Measurements from ENCODE around the gene CIB4. TPM values are rescaled to one million over a fixed set of nuclear protein-coding genes. Genes with fewer than 3 reads are reported as not detected.

The CIB4 gene
- total and polyA plus RNA-seq, 2 donors (not counting 1 experiment from before 2014, with no cell fraction given): not detected

DNA sequence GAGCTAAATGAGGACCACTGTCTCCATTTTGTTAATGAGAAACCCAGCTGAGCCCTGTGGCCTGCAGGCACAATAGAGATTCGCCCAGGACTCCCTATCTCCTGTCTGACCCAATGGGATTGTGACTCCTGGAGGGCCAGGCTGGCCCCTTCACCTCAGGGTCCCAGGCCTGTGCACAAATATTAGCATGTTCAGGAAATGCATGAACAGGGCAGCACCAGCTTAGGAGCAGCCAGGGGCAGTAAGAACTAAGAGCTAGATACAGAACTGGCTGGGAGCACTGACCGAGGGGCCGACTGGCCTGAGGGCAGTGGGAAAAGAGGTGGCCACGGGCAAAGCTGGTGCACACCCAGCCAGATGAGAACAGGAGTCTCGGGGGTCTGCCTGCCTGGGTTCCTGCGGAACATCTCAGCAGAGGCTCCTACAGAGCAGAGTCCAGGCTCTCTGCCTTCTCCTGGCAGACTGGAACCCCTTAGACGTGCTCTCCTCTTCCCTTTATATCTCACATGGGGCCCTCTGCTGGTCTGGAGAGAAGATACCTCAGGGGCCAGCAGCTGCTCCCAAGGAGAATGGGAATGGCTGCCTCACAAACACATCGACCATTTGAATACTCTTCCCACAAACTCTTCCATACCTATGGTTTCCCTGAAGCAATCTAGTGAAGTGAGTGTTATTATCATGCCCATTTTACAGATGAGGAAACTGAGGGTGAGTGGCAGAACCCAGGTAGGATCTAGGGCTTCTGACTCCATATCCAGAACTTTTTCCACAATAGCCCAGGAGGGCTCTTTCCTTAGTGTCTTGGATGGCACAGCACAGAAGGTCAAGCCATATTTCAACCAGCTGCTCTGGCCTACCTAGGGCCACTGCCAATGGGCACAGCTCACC, 85.7 kb downstream of the CIB4 start:
- no peak for ATAC-seq (ENCODE audit: low read depth)
- H3K27me3 ChIP-seq (replicated peaks in 1 of 4; ENCODE audit: control extremely low read depth in 1 of 4, control insufficient read depth in 3 of 4, insufficient read depth in 4 of 4, low read length in 3 of 4): peaks cover 0 to 16% (median 3%) of the 10 kb centered on the region in 4 experiments
- H3K79me2 ChIP-seq (ENCODE audit: control insufficient read depth, insufficient read depth, low read length): no peaks in the 10 kb centered on the region
- no peak overlapping the region for H3K4me3 ChIP-seq (ENCODE audit: control extremely low read depth in 1 of 5, extremely low read depth in 1 of 5, insufficient read depth in 1 of 5, low read depth in 2 of 5, low read length in 4 of 5)
- Mint-ChIP-seq H3K27ac (no peak overlapping the region), H3K4me3 (no peak overlapping the region), H3K27me3 (peaks cover 63% of the 10 kb centered on the region), H3K4me1 (no peaks in the 10 kb centered on the region), H3K9me3 (ENCODE audit: insufficient read depth) (no peaks in the 10 kb centered on the region)
- H3K27ac ChIP-seq (ENCODE audit: low read length in 2 of 2): no peak overlapping the region
- no peak overlapping the region for H3K4me2 ChIP-seq (replicated peaks; ENCODE audit: low read depth, low read length, poor library complexity, severe bottlenecking)
- H3K36me3 ChIP-seq (replicated peaks in 1 of 2; ENCODE audit: control extremely low read depth in 1 of 2, control insufficient read depth in 1 of 2, extremely low read depth in 1 of 2, insufficient read depth in 2 of 2, low read length in 1 of 2): no peaks in the 10 kb centered on the region
- H3K4me1 ChIP-seq (ENCODE audit: control insufficient read depth in 2 of 2, insufficient read depth in 2 of 2, low read length in 2 of 2): no peaks in the 10 kb centered on the region
- POLR2A ChIA-PET: no interaction called here
- CTCF ChIA-PET: no interaction called here
- 88% methylated on average over 6 of the region's 8 CpGs for WGBS (ENCODE audit: insufficient coverage)
- no peak overlapping the region for H2AFZ ChIP-seq (ENCODE audit: insufficient read depth, low read depth, low read length, poor library complexity, severe bottlenecking)
- no peaks in the 10 kb centered on the region for H4K20me1 ChIP-seq (ENCODE audit: control insufficient read depth, insufficient read depth, low read length, poor library complexity, severe bottlenecking)
- H3K9ac ChIP-seq (ENCODE audit: low read length): no peak overlapping the region
- intact Hi-C loops (cut with micrococcal nuclease): no loop called here
- no peaks in the 10 kb centered on the region for H3K9me3 ChIP-seq (ENCODE audit: control extremely low read depth in 1 of 3, control insufficient read depth in 2 of 3, insufficient read depth in 1 of 3, low read length in 2 of 3)
- TF ChIP-seq EZH2 (IDR thresholded peaks at IDR 0.05; ENCODE audit: borderline replicate concordance, insufficient read depth, low read depth, low read length, poor library complexity, severe bottlenecking): no peak
- no peak for DNase-seq

DNA sequence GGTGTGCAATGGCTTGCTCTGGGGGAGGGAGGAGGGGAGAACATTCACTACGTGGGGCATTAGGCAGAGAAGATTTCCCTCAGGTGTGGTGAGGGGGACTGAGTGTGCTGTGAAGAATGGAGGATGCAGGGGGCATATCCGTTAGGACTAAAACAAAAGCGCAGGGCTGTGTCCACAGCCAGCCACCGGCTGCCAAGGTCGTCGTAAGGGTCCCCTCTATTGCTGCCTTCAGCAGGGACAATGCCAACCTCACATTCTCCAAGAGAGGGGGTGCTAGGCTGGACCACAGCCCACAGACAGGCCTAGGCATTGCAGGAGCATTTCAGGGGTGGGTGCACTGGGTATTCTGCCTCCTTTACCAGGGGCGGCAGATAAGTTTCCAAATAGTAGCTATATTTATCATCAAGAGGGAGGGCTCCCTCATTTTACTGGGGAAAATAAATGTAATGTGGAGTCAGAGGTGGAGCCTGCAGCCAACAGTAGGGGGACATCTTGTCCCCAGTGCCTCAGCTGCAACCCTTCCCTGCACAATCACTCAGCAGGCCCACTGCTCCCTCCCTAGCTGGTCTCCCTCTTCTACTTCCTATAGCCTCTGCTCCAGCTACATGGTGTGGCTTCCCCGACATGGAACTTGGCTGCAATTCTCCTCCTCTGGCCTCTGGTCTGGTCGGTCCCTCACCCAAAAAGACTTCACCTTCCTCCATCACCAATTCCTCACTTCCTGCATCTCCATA, 88.4 kb downstream of the CIB4 start:
- Histone ChIP-seq H3K27me3 (replicated peaks in 1 of 4; ENCODE audit: control extremely low read depth in 1 of 4, control insufficient read depth in 3 of 4, insufficient read depth in 4 of 4, low read length in 3 of 4) (peaks cover 0 to 10% (median 0%) of the 10 kb centered on the region in 4 experiments), H3K4me2 (replicated peaks; ENCODE audit: low read depth, low read length, poor library complexity, severe bottlenecking) (no peak overlapping the region), H2AFZ (ENCODE audit: insufficient read depth, low read depth, low read length, poor library complexity, severe bottlenecking) (no peak overlapping the region), H4K20me1 (ENCODE audit: control insufficient read depth, insufficient read depth, low read length, poor library complexity, severe bottlenecking) (no peaks in the 10 kb centered on the region), H3K4me1 (ENCODE audit: control insufficient read depth in 2 of 2, insufficient read depth in 2 of 2, low read length in 2 of 2) (no peaks in the 10 kb centered on the region), H3K79me2 (ENCODE audit: control insufficient read depth, insufficient read depth, low read length) (no peaks in the 10 kb centered on the region), H3K9ac (ENCODE audit: low read length) (no peak overlapping the region), H3K27ac (ENCODE audit: low read length in 2 of 2) (no peak overlapping the region), H3K4me3 (ENCODE audit: control extremely low read depth in 1 of 5, extremely low read depth in 1 of 5, insufficient read depth in 1 of 5, low read depth in 2 of 5, low read length in 4 of 5) (no peak overlapping the region), H3K36me3 (replicated peaks in 1 of 2; ENCODE audit: control extremely low read depth in 1 of 2, control insufficient read depth in 1 of 2, extremely low read depth in 1 of 2, insufficient read depth in 2 of 2, low read length in 1 of 2) (no peaks in the 10 kb centered on the region), H3K9me3 (ENCODE audit: control extremely low read depth in 1 of 3, control insufficient read depth in 2 of 3, insufficient read depth in 1 of 3, low read length in 2 of 3) (no peaks in the 10 kb centered on the region)
- 85% methylated on average over 8 of the region's 9 CpGs for WGBS (ENCODE audit: insufficient coverage)
- POLR2A ChIA-PET: no interaction called here
- DNase-seq: no peak
- CTCF ChIA-PET: interaction anchor here (2.5 kb wide), 1 partner anchor 25 kb away, joined by 8 read pairs; no protein-coding TSS in a partner anchor
- Mint-ChIP-seq H3K4me1 (no peaks in the 10 kb centered on the region), H3K4me3 (no peak overlapping the region), H3K27me3 (peaks cover 44% of the 10 kb centered on the region), H3K9me3 (ENCODE audit: insufficient read depth) (no peaks in the 10 kb centered on the region), H3K27ac (no peak overlapping the region)
- intact Hi-C loops (cut with micrococcal nuclease): no loop called here
- TF ChIP-seq EZH2 (IDR thresholded peaks at IDR 0.05; ENCODE audit: borderline replicate concordance, insufficient read depth, low read depth, low read length, poor library complexity, severe bottlenecking): no peak
- TF ChIP-seq, protein P1, sequence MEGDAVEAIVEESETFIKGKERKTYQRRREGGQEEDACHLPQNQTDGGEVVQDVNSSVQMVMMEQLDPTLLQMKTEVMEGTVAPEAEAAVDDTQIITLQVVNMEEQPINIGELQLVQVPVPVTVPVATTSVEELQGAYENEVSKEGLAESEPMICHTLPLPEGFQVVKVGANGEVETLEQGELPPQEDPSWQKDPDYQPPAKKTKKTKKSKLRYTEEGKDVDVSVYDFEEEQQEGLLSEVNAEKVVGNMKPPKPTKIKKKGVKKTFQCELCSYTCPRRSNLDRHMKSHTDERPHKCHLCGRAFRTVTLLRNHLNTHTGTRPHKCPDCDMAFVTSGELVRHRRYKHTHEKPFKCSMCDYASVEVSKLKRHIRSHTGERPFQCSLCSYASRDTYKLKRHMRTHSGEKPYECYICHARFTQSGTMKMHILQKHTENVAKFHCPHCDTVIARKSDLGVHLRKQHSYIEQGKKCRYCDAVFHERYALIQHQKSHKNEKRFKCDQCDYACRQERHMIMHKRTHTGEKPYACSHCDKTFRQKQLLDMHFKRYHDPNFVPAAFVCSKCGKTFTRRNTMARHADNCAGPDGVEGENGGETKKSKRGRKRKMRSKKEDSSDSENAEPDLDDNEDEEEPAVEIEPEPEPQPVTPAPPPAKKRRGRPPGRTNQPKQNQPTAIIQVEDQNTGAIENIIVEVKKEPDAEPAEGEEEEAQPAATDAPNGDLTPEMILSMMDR (IDR thresholded peaks at IDR 0.05): no peak
- no peak for ATAC-seq (ENCODE audit: low read depth)

Data from B cell (primary cell).